ENCODE results near the gene STAMBPL1.

Gene STAMBPL1

GRCh38 chr10:88954458-88955083 lies 74.5 kb downstream of the STAMBPL1 start:
- DNase-seq (ENCODE audit: low spot score) = no peak
- TF ChIP-seq CTCF (IDR thresholded peaks at IDR 0.05) = no peak
- peak overlapping the region; percentile 92 to 93 for H3K27ac ChIP-seq
- H3K4me3 ChIP-seq = peak overlapping the region; percentile 18

- H3K27ac ChIP-seq = no peak overlapping the region
- H3K4me3 ChIP-seq = no peak overlapping the region
- DNase-seq (ENCODE audit: low spot score) = no peak
- no peak for TF ChIP-seq CTCF (IDR thresholded peaks at IDR 0.05)
These were observed 77.3 kb downstream of the STAMBPL1 start for GRCh38 chr10:88957381-88957780.

- Histone ChIP-seq H3K27ac (no peak overlapping the region), H3K4me3 (no peak overlapping the region)
- no peak for DNase-seq (ENCODE audit: low spot score)
- TF ChIP-seq CTCF (IDR thresholded peaks at IDR 0.05) = no peak
These were observed 78.7 kb downstream of the STAMBPL1 start for GRCh38 chr10:88958721-88959120.

- no peak overlapping the region for H3K4me3 ChIP-seq
- DNase-seq (ENCODE audit: low spot score) = no peak
- no peak for TF ChIP-seq CTCF (IDR thresholded peaks at IDR 0.05)
- no peak overlapping the region for H3K27ac ChIP-seq
These were observed 80.8 kb downstream of the STAMBPL1 start for GRCh38 chr10:88960802-88961201.

GRCh38 chr10:88961266-88961665 lies 81.2 kb downstream of the STAMBPL1 start:
- no peak for DNase-seq (ENCODE audit: low spot score)
- Histone ChIP-seq H3K27ac (no peak overlapping the region), H3K4me3 (no peak overlapping the region)
- no peak for TF ChIP-seq CTCF (IDR thresholded peaks at IDR 0.05)

- no peak overlapping the region for H3K4me3 ChIP-seq
- no peak for DNase-seq (ENCODE audit: low spot score)
- no peak for TF ChIP-seq CTCF (IDR thresholded peaks at IDR 0.05)
- no peak overlapping the region for H3K27ac ChIP-seq
These were observed 82.3 kb downstream of the STAMBPL1 start for GRCh38 chr10:88962336-88962735.

GRCh38 chr10:88963318-88963717 lies 83.3 kb downstream of the STAMBPL1 start:
- DNase-seq (ENCODE audit: low spot score) = no peak
- Histone ChIP-seq H3K4me3 (no peak overlapping the region), H3K27ac (peak overlapping the region; percentile 16 to 72)
- TF ChIP-seq CTCF (IDR thresholded peaks at IDR 0.05) = no peak

All from coronary artery (tissue), 2 donors.